HAP-1 (cell line): Measurements from ENCODE around the gene MYO18B.

Experiments
- DNase-seq, 2 experiments: peaks; one replicate each; pipeline ENCODE4 v3.0.0-alpha.2; 2016 to 2020; ENCODE audit warnings: low spot score in 2 of 2
- H3K27me3 ChIP-seq: fragments of 250-450 bp; sonication (Bioruptor Pico); 2 replicates; pipeline ENCODE4 v1.5.1; 2020; ENCODE audit warnings: low read depth, mild to moderate bottlenecking, moderate library complexity
- H3K36me3 ChIP-seq: fragments of 250-450 bp; sonication (Bioruptor Pico); replicated peaks from 2 replicates; pipeline ENCODE4 v1.5.1; 2020; ENCODE audit warnings: mild to moderate bottlenecking
- H3K4me1 ChIP-seq: fragments of 250-450 bp; sonication (Bioruptor Pico); 2 replicates; pipeline ENCODE4 v1.5.1; 2020; ENCODE audit warnings: mild to moderate bottlenecking
- H3K4me3 ChIP-seq: fragments of 250-450 bp; sonication (Bioruptor Pico); 2 replicates; pipeline ENCODE4 v1.5.1; 2020; ENCODE audit warnings: mild to moderate bottlenecking, moderate library complexity
- H3K9me3 ChIP-seq: fragments of 250-450 bp; sonication (Bioruptor Pico); 2 replicates; pipeline ENCODE4 v1.5.1; 2020; ENCODE audit warnings: mild to moderate bottlenecking, moderate library complexity
- in situ Hi-C: fragments of 300-500 bp; cut with MboI; formaldehyde crosslinking; loops from 3 replicates; pipeline ENCODE4 v1.14.3; 2020; ENCODE audit warnings: low sequenced_read_pairs, inconsistent platforms, mixed read lengths

Gene MYO18B

DNA sequence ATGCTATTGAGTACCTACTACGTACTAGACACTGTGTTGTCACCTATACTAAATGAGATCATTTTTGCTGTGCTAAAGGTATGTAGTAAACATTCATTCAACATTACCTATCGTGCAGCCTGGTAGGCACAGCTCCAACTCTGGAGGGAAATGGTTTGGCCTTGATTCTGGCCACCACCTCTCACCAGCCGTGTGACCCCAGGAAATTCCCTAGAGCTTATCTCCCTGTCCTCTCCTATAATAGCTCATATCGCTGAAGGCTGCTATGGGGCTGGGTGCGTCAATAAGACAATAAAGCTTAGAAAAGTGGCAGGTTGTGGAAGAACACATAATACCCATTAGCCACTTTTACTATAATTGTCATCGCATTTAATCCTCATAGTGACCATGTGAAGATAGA, 107.5 kb downstream of the MYO18B start:
- no peaks in the 10 kb centered on the region for H3K36me3 ChIP-seq
- no peak overlapping the region for H3K4me3 ChIP-seq
- in situ Hi-C loops, result no loop called here
- 0 out of 2 replicates have a peak, but pooled peaks cover 2% of the 10 kb centered on the region for H3K27me3 ChIP-seq
- DNase-seq, result no peak
- H3K9me3 ChIP-seq, result no peaks in the 10 kb centered on the region
- H3K4me1 ChIP-seq, result no peaks in the 10 kb centered on the region

DNA sequence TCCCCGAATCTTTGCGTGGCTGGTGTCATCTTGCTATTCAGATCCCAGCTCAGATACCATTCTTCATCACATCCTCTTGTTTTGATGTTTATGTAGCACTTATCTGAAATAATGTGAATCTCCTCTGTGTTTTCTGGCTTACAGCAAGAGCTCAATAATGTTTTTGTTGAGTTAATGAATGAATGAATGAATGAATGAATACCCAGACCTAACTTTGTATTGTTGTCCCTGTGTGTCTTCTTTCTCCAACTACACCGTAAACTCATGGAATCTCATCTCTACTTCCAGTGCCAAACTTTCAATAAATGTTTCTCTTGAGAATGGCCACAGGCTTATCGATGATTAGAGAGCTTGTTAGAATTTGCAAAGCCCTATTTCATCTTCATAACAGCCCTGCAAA, 110.2 kb downstream of the MYO18B start:
- Histone ChIP-seq H3K27me3 (0 out of 2 replicates have a peak, but pooled peaks cover 4% of the 10 kb centered on the region), H3K9me3 (no peaks in the 10 kb centered on the region), H3K4me1 (no peaks in the 10 kb centered on the region), H3K36me3 (no peaks in the 10 kb centered on the region), H3K4me3 (no peak overlapping the region)
- in situ Hi-C loops, result no loop called here
- DNase-seq, result no peak

DNA sequence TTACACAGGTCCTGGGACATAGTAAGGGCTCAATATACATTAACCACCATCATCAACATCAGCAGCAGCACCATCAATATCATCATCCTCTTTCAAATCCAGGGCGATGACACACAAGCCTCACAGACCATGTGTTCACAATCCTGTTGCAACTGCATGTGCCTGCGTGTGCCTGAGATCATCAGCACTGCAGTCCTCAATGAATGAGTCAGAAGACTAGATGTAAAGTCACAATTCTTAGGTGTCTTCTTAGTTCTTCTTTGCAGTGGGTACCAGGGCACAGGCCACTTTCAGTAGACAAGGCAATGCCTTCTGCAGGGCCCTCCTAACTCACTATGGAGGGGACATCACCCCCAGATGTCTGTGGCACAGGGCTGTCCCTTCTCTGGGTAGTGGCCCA, 111.1 kb downstream of the MYO18B start:
- H3K4me3 ChIP-seq, result no peak overlapping the region
- H3K27me3 ChIP-seq, result 0 out of 2 replicates have a peak, but pooled peaks cover 4% of the 10 kb centered on the region
- no peaks in the 10 kb centered on the region for H3K4me1 ChIP-seq
- H3K9me3 ChIP-seq, result no peaks in the 10 kb centered on the region
- no peaks in the 10 kb centered on the region for H3K36me3 ChIP-seq
- in situ Hi-C loops, result no loop called here
- DNase-seq, result no peak

DNA sequence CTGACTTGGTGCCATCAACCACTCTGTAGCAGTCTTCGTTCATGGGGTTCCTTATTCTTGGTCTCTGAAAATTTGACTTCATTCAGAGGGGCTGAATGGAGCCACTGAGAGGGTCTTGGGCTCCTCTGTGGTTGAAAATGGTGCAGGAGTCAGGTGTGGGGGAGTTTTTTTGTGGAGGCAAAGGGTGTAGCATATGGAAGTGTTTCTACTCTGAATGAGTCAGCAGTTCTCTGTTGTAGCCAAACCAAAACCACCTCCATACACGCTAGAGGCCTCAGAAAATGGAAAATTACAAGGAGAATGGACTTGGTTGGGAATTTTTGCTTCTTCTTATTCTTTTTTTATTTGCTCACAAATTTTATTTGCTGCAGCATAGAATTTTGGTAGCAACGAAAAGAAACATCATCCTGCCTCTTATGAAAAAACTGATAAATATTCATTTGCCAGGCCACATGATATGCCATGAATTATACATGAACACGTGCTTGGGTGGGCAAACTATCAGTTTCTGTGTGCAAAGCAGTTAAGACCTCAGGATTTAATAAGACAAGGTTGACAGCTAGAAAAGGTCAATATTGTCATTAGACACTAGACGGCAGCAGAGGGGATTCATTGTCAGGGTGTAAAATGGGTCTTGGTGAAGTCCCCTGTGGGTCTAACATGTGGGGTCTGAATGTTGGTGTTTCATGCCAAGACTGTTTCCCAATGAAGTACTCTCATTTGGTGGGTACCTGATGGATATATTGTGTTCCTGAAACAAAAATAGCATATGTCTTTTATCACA, 111.7 kb downstream of the MYO18B start:
- peak in 1 of 2 experiments; percentile 14 for DNase-seq
- Histone ChIP-seq H3K27me3 (0 out of 2 replicates have a peak, but pooled peaks cover 4% of the 10 kb centered on the region), H3K4me3 (no peak overlapping the region), H3K36me3 (no peaks in the 10 kb centered on the region), H3K9me3 (no peaks in the 10 kb centered on the region), H3K4me1 (no peaks in the 10 kb centered on the region)
- in situ Hi-C loops, result no loop called here

DNA sequence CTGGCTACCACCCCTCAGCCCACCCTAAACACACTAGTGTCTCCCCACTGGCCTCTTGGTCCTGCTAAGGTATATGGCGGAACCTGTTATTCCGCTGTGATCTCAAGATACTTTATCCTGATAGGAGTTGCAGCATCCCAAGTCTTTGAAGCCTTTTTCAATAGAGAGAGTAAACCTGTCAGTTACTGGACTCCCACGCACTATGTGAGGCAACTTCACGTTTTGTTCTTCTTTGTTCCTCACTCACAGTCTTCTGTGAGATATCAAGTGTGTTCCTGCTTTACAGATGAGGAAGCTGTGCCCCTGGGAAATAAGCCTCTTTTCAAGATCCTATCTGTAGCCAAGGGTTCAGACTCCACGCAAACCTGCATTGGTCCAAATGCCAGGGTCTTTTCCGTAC, 127.8 kb downstream of the MYO18B start:
- Histone ChIP-seq H3K4me1 (no peaks in the 10 kb centered on the region), H3K27me3 (peaks cover 4% of the 10 kb centered on the region; the same call in 1 of the 2 replicates), H3K9me3 (no peaks in the 10 kb centered on the region), H3K36me3 (no peaks in the 10 kb centered on the region), H3K4me3 (no peak overlapping the region)
- in situ Hi-C loops, result no loop called here
- DNase-seq, result no peak

DNA sequence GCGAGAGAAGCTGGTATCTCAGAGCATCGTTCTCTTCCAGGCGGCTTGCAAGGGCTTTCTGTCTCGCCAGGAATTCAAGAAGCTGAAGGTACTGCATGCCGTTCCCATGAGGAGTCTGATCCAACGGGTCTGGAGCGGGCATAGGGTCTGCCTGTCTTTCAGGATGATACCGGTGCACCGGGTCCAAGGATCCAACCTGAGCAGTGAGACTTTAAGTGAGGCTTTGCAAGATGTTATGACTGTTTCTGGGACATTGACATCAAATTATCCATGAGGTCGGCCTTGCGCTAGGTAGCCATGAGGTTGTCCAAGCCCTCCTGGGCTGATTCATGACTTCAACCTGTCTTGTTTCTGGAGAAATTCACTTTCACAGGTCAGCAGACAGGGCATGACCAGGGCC, 132.3 kb downstream of the MYO18B start:
- in situ Hi-C loops, result no loop called here
- no peak for DNase-seq
- H3K27me3 ChIP-seq, result no peaks in the 10 kb centered on the region; the same call in 1 of the 2 replicates
- H3K4me3 ChIP-seq, result no peak overlapping the region
- no peaks in the 10 kb centered on the region for H3K36me3 ChIP-seq
- H3K9me3 ChIP-seq, result no peaks in the 10 kb centered on the region
- no peaks in the 10 kb centered on the region for H3K4me1 ChIP-seq

DNA sequence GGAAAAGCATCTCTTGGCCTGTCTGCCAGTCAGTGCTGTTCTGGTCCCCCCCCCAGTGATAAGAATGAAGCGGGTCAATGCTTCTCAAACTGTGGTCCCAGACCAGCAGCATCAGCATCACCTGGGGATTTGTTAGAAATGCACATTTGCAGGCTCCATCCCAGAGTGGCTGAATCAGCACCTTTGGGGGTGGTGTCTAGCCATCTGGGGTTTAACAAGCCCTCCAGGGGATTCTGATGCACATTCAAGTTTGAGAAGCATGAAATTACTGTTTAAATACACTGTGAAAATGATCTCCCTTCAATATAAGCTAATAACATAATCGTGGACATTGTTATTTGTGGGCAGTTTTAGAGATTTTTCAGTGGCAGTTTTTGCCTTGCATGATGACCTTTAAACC, 133.5 kb downstream of the MYO18B start:
- H3K4me1 ChIP-seq, result no peaks in the 10 kb centered on the region
- H3K27me3 ChIP-seq, result no peaks in the 10 kb centered on the region; the same call in 1 of the 2 replicates
- H3K36me3 ChIP-seq, result no peaks in the 10 kb centered on the region
- in situ Hi-C loops, result no loop called here
- no peak for DNase-seq
- no peaks in the 10 kb centered on the region for H3K9me3 ChIP-seq
- no peak overlapping the region for H3K4me3 ChIP-seq

DNA sequence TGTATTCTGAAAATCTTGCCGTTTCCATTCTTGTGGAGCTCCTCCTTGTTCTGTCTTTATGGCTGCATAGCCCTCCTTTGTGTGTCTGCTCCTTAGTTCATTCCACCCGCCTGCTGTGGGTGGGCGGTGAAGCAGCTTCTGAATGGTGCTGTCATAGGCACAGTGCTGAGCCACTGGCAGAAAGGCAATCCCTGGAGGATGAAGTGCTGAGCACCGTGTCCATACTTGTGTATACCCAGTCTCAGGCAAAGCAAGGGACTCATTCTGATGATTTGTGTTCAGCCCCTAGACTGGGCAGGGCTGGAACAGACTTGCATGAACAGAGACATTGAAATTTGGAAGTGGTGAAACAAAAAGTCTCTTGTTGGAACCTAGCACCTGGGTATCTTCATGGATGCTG, 134.9 kb downstream of the MYO18B start:
- no peaks in the 10 kb centered on the region; the same call in 1 of the 2 replicates for H3K36me3 ChIP-seq
- in situ Hi-C loops, result no loop called here
- H3K9me3 ChIP-seq, result no peaks in the 10 kb centered on the region
- no peak overlapping the region for H3K4me3 ChIP-seq
- DNase-seq, result no peak
- H3K4me1 ChIP-seq, result no peaks in the 10 kb centered on the region
- H3K27me3 ChIP-seq, result no peaks in the 10 kb centered on the region; the same call in 1 of the 2 replicates

DNA sequence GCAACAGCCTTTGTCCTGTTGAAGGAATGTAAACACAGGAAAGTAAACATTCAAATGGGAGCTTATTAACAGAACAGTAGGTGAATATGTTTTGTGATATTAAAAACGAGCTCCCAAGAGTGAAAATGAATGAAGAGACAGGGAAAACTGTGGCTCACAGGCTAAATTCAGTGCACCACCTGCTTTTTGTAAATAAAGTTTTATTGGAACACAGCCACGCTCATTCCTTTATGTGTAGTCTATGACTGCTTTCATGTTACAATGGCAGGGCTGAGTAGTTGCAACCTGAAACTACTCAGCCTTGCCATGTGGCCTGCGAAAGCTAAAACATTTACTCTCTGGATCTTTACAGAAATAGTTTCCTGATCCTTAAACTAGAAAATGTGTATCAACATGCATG, 136.9 kb downstream of the MYO18B start:
- Histone ChIP-seq H3K4me1 (no peaks in the 10 kb centered on the region), H3K4me3 (no peak overlapping the region), H3K27me3 (peaks cover 3% of the 10 kb centered on the region; the same call in 1 of the 2 replicates), H3K36me3 (no peaks in the 10 kb centered on the region; the same call in 1 of the 2 replicates), H3K9me3 (no peaks in the 10 kb centered on the region)
- in situ Hi-C loops, result no loop called here
- no peak for DNase-seq

DNA sequence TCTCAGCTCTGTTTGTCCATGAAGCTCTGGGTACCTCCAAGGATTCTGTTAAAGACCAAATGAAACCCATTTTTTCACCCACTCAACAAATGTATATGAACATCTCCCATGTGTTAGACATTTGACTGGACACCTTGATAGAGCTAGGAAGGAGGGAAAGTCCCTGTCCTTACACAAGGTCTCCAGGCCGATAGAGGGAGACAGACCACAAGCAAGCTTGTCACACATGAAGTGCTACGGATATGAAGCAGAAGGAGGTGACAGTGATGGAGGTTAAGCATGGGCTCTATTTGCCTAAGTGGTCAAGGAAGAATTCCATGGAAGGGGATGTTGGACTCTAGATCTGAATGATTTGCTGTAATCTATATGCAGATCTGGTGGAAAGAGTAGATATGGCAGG, 138.5 kb downstream of the MYO18B start:
- H3K36me3 ChIP-seq, result no peaks in the 10 kb centered on the region; the same call in 1 of the 2 replicates
- in situ Hi-C loops, result no loop called here

DNA sequence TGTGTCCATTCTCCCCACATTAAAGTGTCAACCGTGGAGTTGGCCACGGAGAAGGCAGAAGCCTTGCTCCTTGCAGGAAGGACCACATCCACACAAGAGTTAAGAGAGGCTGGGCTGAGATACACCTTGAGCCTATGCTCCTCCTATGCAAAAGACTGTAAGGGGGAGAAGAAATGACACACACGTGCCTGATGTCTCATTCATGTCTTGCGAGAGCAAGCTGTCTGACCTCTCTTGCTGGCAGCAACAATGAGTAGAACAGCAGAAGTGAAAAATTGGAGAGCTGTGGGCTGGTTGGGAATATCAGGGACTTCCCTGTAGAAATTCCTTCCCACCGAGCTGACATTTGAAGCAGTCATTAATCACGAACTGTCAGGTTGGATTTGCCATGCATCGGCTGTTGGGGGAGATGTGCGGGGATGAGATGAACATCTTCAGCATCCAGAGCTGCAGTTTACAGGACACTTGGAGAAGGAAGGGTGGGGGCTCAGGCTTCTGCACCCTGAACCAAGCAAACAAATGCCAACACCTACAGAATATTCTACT, 139.3 kb downstream of the MYO18B start:
- H3K27me3 ChIP-seq, result peaks cover 3% of the 10 kb centered on the region; the same call in 1 of the 2 replicates
- in situ Hi-C loops, result no loop called here
- DNase-seq, result no peak

More for the DNA sequence above, 138.5 kb downstream of the MYO18B start:
- Histone ChIP-seq H3K27me3 (peaks cover 3% of the 10 kb centered on the region; the same call in 1 of the 2 replicates), H3K9me3 (no peaks in the 10 kb centered on the region), H3K4me3 (no peak overlapping the region), H3K4me1 (no peaks in the 10 kb centered on the region)
- no peak for DNase-seq

DNA sequence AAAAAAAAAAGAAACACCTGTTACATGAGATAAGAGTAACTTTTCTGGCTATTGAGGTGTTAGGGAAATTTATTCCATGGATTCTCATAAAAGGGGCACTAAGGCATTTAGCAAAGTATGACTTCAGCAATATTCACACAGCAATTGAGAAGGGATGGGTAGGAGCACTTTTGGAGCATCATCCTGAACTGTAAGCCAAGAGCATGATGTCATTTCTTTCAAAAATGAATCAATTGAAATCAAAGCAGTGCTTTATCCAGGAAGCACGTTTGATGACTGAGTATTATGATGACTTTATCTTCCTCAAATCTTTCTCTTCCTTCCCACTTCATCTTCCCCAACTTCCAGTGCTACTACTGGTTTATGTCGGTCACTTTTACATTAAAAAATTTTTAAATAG, 140.4 kb downstream of the MYO18B start:
- Histone ChIP-seq H3K36me3 (no peaks in the 10 kb centered on the region; the same call in 1 of the 2 replicates), H3K4me3 (no peak overlapping the region)
- in situ Hi-C loops, result no loop called here

More for the DNA sequence above, 139.3 kb downstream of the MYO18B start:
- Histone ChIP-seq H3K4me3 (no peak overlapping the region), H3K36me3 (no peaks in the 10 kb centered on the region; the same call in 1 of the 2 replicates), H3K9me3 (no peaks in the 10 kb centered on the region), H3K4me1 (no peaks in the 10 kb centered on the region)

DNA sequence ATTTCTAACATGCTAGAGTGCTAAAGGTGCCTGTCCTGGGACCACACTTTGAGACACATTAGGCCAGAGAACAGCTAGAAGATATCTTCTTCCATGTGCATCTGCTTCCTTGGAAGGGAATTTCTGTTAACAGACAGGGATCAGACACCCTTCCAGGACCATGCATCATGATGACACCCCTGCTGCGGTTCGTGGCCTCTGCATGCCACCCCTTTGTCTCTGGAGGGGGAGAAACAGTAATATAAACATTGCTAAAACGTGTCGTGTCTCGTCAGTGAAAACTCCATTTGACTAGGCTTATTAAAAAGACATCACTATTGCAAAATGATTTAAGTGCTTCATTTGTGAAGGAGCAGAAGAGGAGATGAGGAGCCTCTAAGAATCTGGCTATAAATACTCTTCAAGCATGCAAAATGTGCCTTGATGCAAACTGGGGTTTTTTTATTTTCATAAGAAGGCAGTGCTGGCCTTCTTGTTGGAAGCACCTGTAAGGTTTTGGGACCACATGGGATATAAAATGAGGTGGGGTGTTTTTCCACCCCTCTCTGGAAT, 141.6 kb downstream of the MYO18B start:
- Histone ChIP-seq H3K27me3 (peaks cover 3% of the 10 kb centered on the region; the same call in 1 of the 2 replicates), H3K36me3 (no peaks in the 10 kb centered on the region; the same call in 1 of the 2 replicates), H3K4me1 (no peaks in the 10 kb centered on the region), H3K9me3 (no peaks in the 10 kb centered on the region), H3K4me3 (no peak overlapping the region)
- DNase-seq, result no peak
- in situ Hi-C loops, result no loop called here

More for the DNA sequence above, 140.4 kb downstream of the MYO18B start:
- H3K4me1 ChIP-seq, result no peaks in the 10 kb centered on the region
- no peak for DNase-seq
- peaks cover 3% of the 10 kb centered on the region; the same call in 1 of the 2 replicates for H3K27me3 ChIP-seq
- H3K9me3 ChIP-seq, result no peaks in the 10 kb centered on the region

DNA sequence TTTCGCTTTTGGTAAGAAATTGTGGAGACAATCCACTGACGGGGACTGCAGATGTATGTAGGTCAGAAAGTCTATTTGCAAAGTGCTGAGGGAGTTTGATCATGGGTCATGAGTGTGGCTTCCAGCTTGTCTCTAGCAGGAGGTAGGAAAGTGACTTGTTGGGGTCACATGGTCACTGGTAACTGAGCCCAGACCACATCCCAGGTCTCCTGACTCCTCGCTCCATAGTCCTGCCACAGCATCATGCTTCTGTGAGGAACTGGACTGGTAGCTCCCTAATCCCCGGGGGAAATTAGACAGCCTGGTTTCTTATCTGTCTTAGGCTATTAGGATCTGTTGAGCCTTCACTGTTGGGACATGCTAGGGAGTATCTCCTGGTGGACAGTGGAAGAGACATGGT, 142.1 kb downstream of the MYO18B start:
- Histone ChIP-seq H3K27me3 (peaks cover 3% of the 10 kb centered on the region; the same call in 1 of the 2 replicates), H3K9me3 (no peaks in the 10 kb centered on the region), H3K4me1 (no peaks in the 10 kb centered on the region), H3K4me3 (no peak overlapping the region), H3K36me3 (no peaks in the 10 kb centered on the region; the same call in 1 of the 2 replicates)
- no peak for DNase-seq
- in situ Hi-C loops, result no loop called here
